ENCODE measurements around the gene ANKRD40CL. TPM values are rescaled to one million over a fixed set of nuclear protein-coding genes. Genes with fewer than 3 reads are reported as not detected.
A peak's percentile ranks its signal among the peaks of the same experiment; 100 is the strongest.

ANKRD40CL gene
- total RNA-seq, 1 experiment from 2014 or later = not detected

GRCh38 chr17:50775926-50776325, 8.6 kb upstream of the ANKRD40CL start:
- Histone ChIP-seq H3K4me1 (peaks cover 3% of the 10 kb centered on the region; the same call in 1 of the 2 replicates), H3K27ac (no peak overlapping the region), H3K27me3 (no peaks in the 10 kb centered on the region), H3K4me3 (no peak overlapping the region), H3K36me3 (no peaks in the 10 kb centered on the region), H3K9me3 (replicated peaks) (no peaks in the 10 kb centered on the region)
- DNase-seq = no peak

DNA sequence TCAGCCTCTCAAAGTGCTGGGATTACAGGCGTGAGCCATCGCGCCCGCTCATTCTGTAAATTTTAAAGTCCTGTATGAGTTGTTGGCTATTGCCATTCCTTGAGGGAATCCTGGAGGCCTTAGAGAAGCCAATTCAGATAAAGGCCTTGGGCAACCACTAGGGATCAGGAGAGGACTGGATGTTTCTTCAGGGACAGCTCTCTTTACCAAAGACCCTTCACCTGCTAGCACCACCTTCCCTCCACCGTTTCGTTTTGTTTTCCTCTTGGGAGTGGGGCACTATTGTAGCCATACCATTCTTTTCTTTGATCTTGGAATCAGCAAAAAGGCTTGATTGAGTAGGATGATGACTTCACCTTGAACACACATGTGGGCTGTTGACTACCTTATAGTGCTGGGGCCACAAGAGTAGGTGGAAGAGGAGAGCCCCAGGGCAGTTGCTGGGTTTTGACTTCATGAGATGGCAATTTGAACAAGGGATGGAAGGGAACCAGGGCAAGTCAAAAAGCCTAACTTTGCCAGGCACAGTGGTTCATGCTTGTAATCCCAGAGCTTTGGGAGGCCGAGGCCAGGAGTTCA, 7.0 kb upstream of the ANKRD40CL start:
- DNase-seq = no peak
- H3K4me1 ChIP-seq = peaks cover 3% of the 10 kb centered on the region; the same call in 1 of the 2 replicates
- H3K27me3 ChIP-seq = no peaks in the 10 kb centered on the region
- no peak overlapping the region for H3K4me3 ChIP-seq
- no peak overlapping the region for H3K27ac ChIP-seq
- H3K9me3 ChIP-seq (replicated peaks) = no peaks in the 10 kb centered on the region
- H3K36me3 ChIP-seq = no peaks in the 10 kb centered on the region

- no peaks in the 10 kb centered on the region for H3K36me3 ChIP-seq
- H3K27me3 ChIP-seq = no peaks in the 10 kb centered on the region
- H3K27ac ChIP-seq = no peak overlapping the region
- H3K4me3 ChIP-seq = no peak overlapping the region
- peaks cover 3% of the 10 kb centered on the region; the same call in 1 of the 2 replicates for H3K4me1 ChIP-seq
- DNase-seq = peak; percentile 65 to 76
- H3K9me3 ChIP-seq (replicated peaks) = no peaks in the 10 kb centered on the region
Observed at GRCh38 chr17:50771991-50772785, 4.9 kb upstream of the ANKRD40CL start.

GRCh38 chr17:50770346-50770745, 3.0 kb upstream of the ANKRD40CL start:
- H3K27me3 ChIP-seq = no peaks in the 10 kb centered on the region

DNA sequence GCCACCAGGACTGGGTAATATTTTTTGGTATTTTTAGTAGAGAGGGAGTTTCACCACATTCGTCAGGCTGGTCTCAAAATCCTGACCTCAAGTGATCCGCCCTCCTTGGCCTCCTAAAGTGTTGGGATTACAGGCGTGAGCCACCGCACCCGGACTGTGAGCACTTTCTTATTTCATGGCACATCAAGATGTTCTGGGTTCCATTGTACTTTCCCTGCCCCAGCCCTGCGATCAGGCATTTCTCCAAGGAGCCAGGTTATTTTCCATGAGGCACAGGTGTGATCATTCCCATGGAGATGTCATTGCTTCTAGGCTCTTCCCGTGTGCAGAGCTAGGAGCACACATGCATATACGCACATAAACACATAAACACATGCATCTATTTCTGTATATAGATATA, 2.6 kb upstream of the ANKRD40CL start:
- Histone ChIP-seq H3K4me3 (no peak overlapping the region), H3K27ac (no peak overlapping the region), H3K36me3 (no peaks in the 10 kb centered on the region), H3K27me3 (no peaks in the 10 kb centered on the region), H3K9me3 (replicated peaks) (no peaks in the 10 kb centered on the region), H3K4me1 (peaks cover 3% of the 10 kb centered on the region; the same call in 1 of the 2 replicates)
- DNase-seq = no peak

More at GRCh38 chr17:50770346-50770745, 3.0 kb upstream of the ANKRD40CL start:
- no peak overlapping the region for H3K27ac ChIP-seq
- H3K4me1 ChIP-seq = peaks cover 3% of the 10 kb centered on the region; the same call in 1 of the 2 replicates
- no peak for DNase-seq
- no peaks in the 10 kb centered on the region for H3K36me3 ChIP-seq
- H3K4me3 ChIP-seq = no peak overlapping the region
- H3K9me3 ChIP-seq (replicated peaks) = no peaks in the 10 kb centered on the region

DNA sequence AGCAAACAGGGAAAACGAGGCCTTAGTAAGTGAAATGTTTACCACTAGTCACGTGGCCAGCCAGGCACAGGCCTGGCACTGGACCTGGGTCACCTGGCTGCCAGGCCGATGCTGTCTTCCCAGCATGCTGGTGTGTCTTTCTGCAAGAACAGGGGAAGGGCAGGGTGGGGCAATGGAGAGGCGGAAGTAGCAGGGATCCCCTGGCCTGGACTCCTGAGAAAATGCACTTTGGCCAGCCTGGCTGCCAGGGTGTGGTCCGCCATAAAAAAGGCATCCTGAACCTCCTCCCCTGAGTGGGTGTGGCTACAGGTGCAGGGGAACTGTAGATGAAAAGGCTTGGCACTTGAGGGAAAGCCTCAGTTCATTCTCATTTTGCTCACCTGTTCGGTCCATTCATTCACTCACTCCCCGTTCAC, 1.0 kb upstream of the ANKRD40CL start:
- Histone ChIP-seq H3K27ac (no peak overlapping the region), H3K27me3 (no peaks in the 10 kb centered on the region), H3K36me3 (no peaks in the 10 kb centered on the region), H3K4me3 (no peak overlapping the region), H3K9me3 (replicated peaks) (no peaks in the 10 kb centered on the region), H3K4me1 (peaks cover 3% of the 10 kb centered on the region)
- DNase-seq = no peak

GRCh38 chr17:50767030-50767429, 288 bp downstream of the ANKRD40CL start:
- Histone ChIP-seq H3K4me1 (no peaks in the 10 kb centered on the region; the same call in 1 of the 2 replicates), H3K9me3 (replicated peaks) (no peaks in the 10 kb centered on the region), H3K27ac (no peak overlapping the region), H3K4me3 (no peak overlapping the region), H3K27me3 (no peaks in the 10 kb centered on the region), H3K36me3 (no peaks in the 10 kb centered on the region)
- DNase-seq = no peak

- Histone ChIP-seq H3K36me3 (no peaks in the 10 kb centered on the region), H3K27me3 (no peaks in the 10 kb centered on the region), H3K4me3 (no peak overlapping the region), H3K9me3 (replicated peaks) (no peaks in the 10 kb centered on the region), H3K27ac (no peak overlapping the region), H3K4me1 (no peaks in the 10 kb centered on the region; the same call in 1 of the 2 replicates)
- no peak for DNase-seq
Observed at GRCh38 chr17:50766222-50767023, 895 bp downstream of the ANKRD40CL start.

GRCh38 chr17:50765454-50766221, 1.7 kb downstream of the ANKRD40CL start:
- H3K27me3 ChIP-seq = no peaks in the 10 kb centered on the region
- no peaks in the 10 kb centered on the region; the same call in 1 of the 2 replicates for H3K4me1 ChIP-seq
- H3K36me3 ChIP-seq = no peaks in the 10 kb centered on the region
- no peaks in the 10 kb centered on the region for H3K9me3 ChIP-seq (replicated peaks)
- no peak overlapping the region for H3K4me3 ChIP-seq
- no peak overlapping the region for H3K27ac ChIP-seq
- no peak for DNase-seq

DNA sequence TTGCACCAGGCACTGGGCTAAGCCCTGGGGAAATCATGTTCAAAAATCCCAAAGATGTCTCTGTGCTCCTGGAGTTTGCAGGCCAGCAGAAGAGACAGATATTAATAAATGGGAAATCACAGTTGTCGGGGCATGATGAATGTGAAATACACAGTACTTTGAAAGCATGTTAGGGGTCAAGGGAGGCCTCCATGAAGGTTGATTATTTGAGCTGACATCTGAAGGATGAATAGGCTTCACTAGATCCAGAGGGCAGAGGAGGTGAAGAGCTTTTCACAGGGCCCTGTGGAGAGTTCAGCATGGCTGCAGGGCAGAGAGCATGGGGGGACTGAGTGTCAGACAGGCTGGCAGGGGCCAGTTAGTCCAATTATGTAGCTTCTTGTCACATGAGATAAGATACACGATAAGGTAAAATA, 2.6 kb downstream of the ANKRD40CL start:
- Histone ChIP-seq H3K9me3 (replicated peaks) (no peaks in the 10 kb centered on the region), H3K36me3 (no peaks in the 10 kb centered on the region), H3K4me3 (no peak overlapping the region), H3K27me3 (no peaks in the 10 kb centered on the region), H3K4me1 (no peaks in the 10 kb centered on the region; the same call in 1 of the 2 replicates), H3K27ac (no peak overlapping the region)
- DNase-seq = no peak

GRCh38 chr17:50763716-50764475, 3.4 kb downstream of the ANKRD40CL start:
- H3K36me3 ChIP-seq = no peaks in the 10 kb centered on the region
- no peak overlapping the region for H3K27ac ChIP-seq
- no peaks in the 10 kb centered on the region for H3K9me3 ChIP-seq (replicated peaks)
- H3K4me1 ChIP-seq = no peaks in the 10 kb centered on the region; the same call in 1 of the 2 replicates
- H3K4me3 ChIP-seq = no peak overlapping the region
- DNase-seq = peak in 1 of 2 experiments; percentile 14
- no peaks in the 10 kb centered on the region for H3K27me3 ChIP-seq

- Histone ChIP-seq H3K9me3 (replicated peaks) (no peaks in the 10 kb centered on the region), H3K4me1 (no peaks in the 10 kb centered on the region; the same call in 1 of the 2 replicates), H3K27ac (no peak overlapping the region), H3K27me3 (no peaks in the 10 kb centered on the region), H3K4me3 (no peak overlapping the region), H3K36me3 (no peaks in the 10 kb centered on the region)
- no peak for DNase-seq
Observed at GRCh38 chr17:50762177-50762576, 5.1 kb downstream of the ANKRD40CL start.

DNA sequence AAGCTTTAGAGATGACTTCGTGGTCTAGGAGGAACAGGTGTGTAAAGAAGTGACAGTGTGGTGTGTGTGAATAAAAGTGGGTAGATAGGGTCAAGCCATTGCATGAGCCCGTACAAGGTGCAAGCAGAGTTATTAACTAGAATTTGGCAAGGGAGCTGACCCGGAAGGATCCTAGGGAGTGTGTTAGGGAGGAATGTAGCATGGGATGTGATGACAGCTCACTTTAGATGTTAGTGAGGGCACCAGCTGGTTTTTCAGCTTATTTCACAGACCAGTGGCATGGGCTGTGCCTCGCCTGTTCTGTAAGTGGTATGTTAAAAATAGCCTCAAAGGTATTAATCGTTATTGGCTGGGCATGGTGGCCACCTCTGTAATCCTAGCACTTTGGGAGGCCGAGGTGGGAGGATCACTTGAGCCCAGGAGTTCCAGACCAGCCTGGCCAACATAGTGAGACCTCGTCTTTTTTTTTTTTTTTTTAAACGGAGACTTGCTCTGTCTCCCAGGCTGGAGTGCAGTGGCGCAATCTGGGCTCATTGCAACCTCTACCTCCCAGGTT, 8.3 kb downstream of the ANKRD40CL start:
- DNase-seq = peak in 1 of 2 experiments; percentile 15
- H3K4me1 ChIP-seq = no peaks in the 10 kb centered on the region; the same call in 1 of the 2 replicates
- peaks cover 6% of the 10 kb centered on the region for H3K36me3 ChIP-seq
- H3K4me3 ChIP-seq = no peak overlapping the region
- H3K9me3 ChIP-seq (replicated peaks) = no peaks in the 10 kb centered on the region
- H3K27me3 ChIP-seq = no peaks in the 10 kb centered on the region
- no peak overlapping the region for H3K27ac ChIP-seq
